PC-9 (cell line): Measurements from ENCODE around the gene SP2. TPM values are rescaled to one million over a fixed set of nuclear protein-coding genes. Genes with fewer than 3 reads are reported as not detected.

ENCODE experiments used
- BruUV-seq: library from RNA; stranded (reverse); fragments of 400-500 nt; replicated peaks from 2 replicates; lab custom pipeline; 2021; lab: Mats Ljungman, UMichigan
- CTCF ChIA-PET: fragments of 300-600 bp; sonication (Branson Sonifier 250); formaldehyde crosslinking; loops from one replicate; lab custom pipeline; 2022; ENCODE audit warnings: antibody characterized with exemption; lab: Charles Lee
- POLR2A ChIA-PET: fragments of 300-600 bp; sonication (Branson Sonifier 250); formaldehyde crosslinking; loops from one replicate; lab custom pipeline; 2022; ENCODE audit warnings: antibody characterized with exemption; ENCODE audit not compliant: unreplicated experiment; lab: Charles Lee
- DNase-seq, 2 experiments: peaks; one replicate each; pipeline versions ENCODE4 v3.0.0 to v3.0.0-alpha.2; 2015 to 2022; ENCODE audit warnings: mixed read lengths in 1 of 2
- H2AFZ ChIP-seq: fragments of 200-600 bp; sonication (generic); 2 replicates; pipeline ENCODE4 v1.8.1; 2017; ENCODE audit warnings: antibody characterized with exemption
- H3F3A ChIP-seq: fragments of 200-600 bp; sonication (generic); 2 replicates; pipeline ENCODE4 v1.8.1; 2017; ENCODE audit warnings: antibody characterized with exemption, mild to moderate bottlenecking, low read depth; ENCODE audit not compliant: insufficient read depth
- H3K27ac ChIP-seq: fragments of 200-600 bp; sonication (generic); 2 replicates; pipeline ENCODE4 v1.6.1; 2016; ENCODE audit warnings: mixed run types
- H3K27me3 ChIP-seq: fragments of 200-600 bp; sonication (generic); 2 replicates; pipeline ENCODE4 v1.6.1; 2016; ENCODE audit warnings: low read depth, mixed run types; ENCODE audit not compliant: insufficient read depth
- H3K36me3 ChIP-seq: fragments of 200-600 bp; sonication (generic); 2 replicates; pipeline ENCODE4 v1.6.1; 2016; ENCODE audit warnings: low read depth, mixed run types
- H3K4me1 ChIP-seq: fragments of 200-600 bp; sonication (generic); replicated peaks from 2 replicates; pipeline ENCODE4 v1.6.1; 2016; ENCODE audit warnings: mixed run types; ENCODE audit not compliant: insufficient read depth
- H3K4me2 ChIP-seq: fragments of 200-600 bp; sonication (generic); 2 replicates; pipeline ENCODE4 v1.6.1; 2017; ENCODE audit warnings: mixed run types
- H3K4me3 ChIP-seq: fragments of 200-600 bp; sonication (generic); 2 replicates; pipeline ENCODE4 v1.6.1; 2016; ENCODE audit warnings: mixed run types
- H3K79me2 ChIP-seq: fragments of 200-600 bp; sonication (generic); 2 replicates; pipeline ENCODE4 v1.6.1; 2017; ENCODE audit warnings: low read depth, mixed run types
- H3K9me2 ChIP-seq: fragments of 200-600 bp; sonication (generic); 2 replicates; pipeline ENCODE4 v1.8.1; 2017; ENCODE audit warnings: mild to moderate bottlenecking; ENCODE audit not compliant: insufficient read depth
- H3K9me3 ChIP-seq: fragments of 200-600 bp; sonication (generic); 2 replicates; pipeline ENCODE4 v1.8.1; 2016; ENCODE audit warnings: low read depth; ENCODE audit not compliant: insufficient read depth
- H4K20me1 ChIP-seq: fragments of 200-600 bp; sonication (generic); 2 replicates; pipeline ENCODE4 v1.8.1; 2017; ENCODE audit not compliant: insufficient read depth
- CTCF ChIP-seq: fragments of 200-600 bp; sonication (generic); conservative IDR thresholded peaks from 2 replicates; pipeline ENCODE4 v1.6.1; 2017; ENCODE audit warnings: mixed run types, antibody characterized with exemption, mild to moderate bottlenecking, moderate library complexity
- EZH2 ChIP-seq: fragments of 200-600 bp; sonication (generic); IDR thresholded peaks from 2 replicates; pipeline ENCODE4 v1.8.0; 2017; ENCODE audit warnings: antibody characterized with exemption, low read depth
- intact Hi-C: fragments of 100-400 bp; cut with micrococcal nuclease; formaldehyde crosslinking; loops from one replicate; pipeline ENCODE4 v1.10.0; 2022; ENCODE audit not compliant: unreplicated experiment
- total RNA-seq: library from RNA; stranded (reverse); gene quantifications from 2 replicates; pipeline ENCODE4 v1.2.3, GENCODE V29; 2021

SP2 gene
- total RNA-seq, 1 experiment from 2014 or later: 18.0 TPM

- Histone ChIP-seq H4K20me1 (no peaks in the 10 kb centered on the region), H3K27me3 (no peaks in the 10 kb centered on the region), H2AFZ (no peak overlapping the region), H3K36me3 (no peaks in the 10 kb centered on the region), H3K9me2 (no peaks in the 10 kb centered on the region), H3K4me1 (peaks cover 60% of the 10 kb centered on the region), H3F3A (peaks cover 15% of the 10 kb centered on the region), H3K4me3 (peak overlapping the region; percentile 12; the same call in 1 of the 2 replicates), H3K27ac (peak overlapping the region; percentile 83), H3K79me2 (no peaks in the 10 kb centered on the region), H3K9me3 (no peaks in the 10 kb centered on the region), H3K4me2 (peak overlapping the region; percentile 70)
- peak; percentile 44 to 74 for DNase-seq
- CTCF ChIA-PET: no interaction called here
- POLR2A ChIA-PET: no interaction called here
- no peak for TF ChIP-seq CTCF
- BruUV-seq: no TSS peak
- intact Hi-C loops: no loop called here
These were observed 20.7 kb upstream of the SP2 start for GRCh38 chr17:47875011-47875985.

GRCh38 chr17:47877368-47878034 is 18.5 kb upstream of the SP2 start:
- Histone ChIP-seq H2AFZ (no peak overlapping the region), H3K4me3 (no peak overlapping the region), H3K9me2 (no peaks in the 10 kb centered on the region), H3K79me2 (no peaks in the 10 kb centered on the region), H3K27ac (no peak overlapping the region), H3K4me2 (no peak overlapping the region), H3F3A (peaks cover 34% of the 10 kb centered on the region), H3K27me3 (no peaks in the 10 kb centered on the region), H3K9me3 (no peaks in the 10 kb centered on the region), H3K36me3 (no peaks in the 10 kb centered on the region), H3K4me1 (peaks cover 80% of the 10 kb centered on the region), H4K20me1 (no peaks in the 10 kb centered on the region)
- BruUV-seq: no TSS peak
- TF ChIP-seq EZH2 (no peak), CTCF (no peak)
- intact Hi-C loops: no loop called here
- no peak for DNase-seq
- POLR2A ChIA-PET: no interaction called here
- CTCF ChIA-PET: interaction anchor here (0.6 kb wide), 1 partner anchor 46 kb away, joined by 5 read pairs; the partner anchor contains the start of genes LRRC46 and MRPL10

GRCh38 chr17:47878203-47879027 is 17.6 kb upstream of the SP2 start:
- H3K4me3 ChIP-seq: no peak overlapping the region
- H3K27me3 ChIP-seq: no peaks in the 10 kb centered on the region
- H3K36me3 ChIP-seq: no peaks in the 10 kb centered on the region
- CTCF ChIA-PET: no interaction called here
- H3K4me1 ChIP-seq: peaks cover 85% of the 10 kb centered on the region
- no peaks in the 10 kb centered on the region for H3K79me2 ChIP-seq
- intact Hi-C loops: no loop called here
- no peak overlapping the region for H2AFZ ChIP-seq
- H3K9me3 ChIP-seq: no peaks in the 10 kb centered on the region
- peak in 1 of 2 experiments; percentile 27 for DNase-seq
- POLR2A ChIA-PET: no interaction called here
- no TSS peak for BruUV-seq
- no peaks in the 10 kb centered on the region for H3K9me2 ChIP-seq
- H3K4me2 ChIP-seq: 0 out of 2 replicates have a peak overlapping the region, but pooled peaks have one; percentile 2
- H3K27ac ChIP-seq: no peak overlapping the region
- H3F3A ChIP-seq: peaks cover 43% of the 10 kb centered on the region
- no peaks in the 10 kb centered on the region for H4K20me1 ChIP-seq
- no peak for TF ChIP-seq CTCF
- no peak for TF ChIP-seq EZH2
